NB4 (cell line): ENCODE measurements around the gene DOP1A.

Source experiments
- DNase-seq: peaks from one replicate; pipeline ENCODE4 v3.0.0; 2010; ENCODE audit warnings: low read depth
- H3K4me3 ChIP-seq: one replicate; pipeline ENCODE4 v1.5.1; 2011; ENCODE audit warnings: mild to moderate bottlenecking, low read depth, low read length, moderate library complexity
- MYC ChIP-seq: IDR thresholded peaks from 2 replicates; pipeline ENCODE4 v1.6.1; 2011; ENCODE audit warnings: low read depth, low read length
- POLR2A ChIP-seq: IDR thresholded peaks from 2 replicates; pipeline ENCODE4 v1.6.1; 2011; ENCODE audit warnings: mild to moderate bottlenecking; ENCODE audit not compliant: insufficient read length; ENCODE audit errors: extremely low read depth
- TF ChIP-seq, protein P1 (sequence below): IDR thresholded peaks from one replicate; pipeline ENCODE4 v1.5.1; 2012; ENCODE audit warnings: low read depth, low read length
- TF ChIP-seq, protein P2 (sequence below): IDR thresholded peaks from 2 replicates; pipeline ENCODE4 v1.6.1; 2011; ENCODE audit warnings: low read depth, low read length

DOP1A gene

DNA sequence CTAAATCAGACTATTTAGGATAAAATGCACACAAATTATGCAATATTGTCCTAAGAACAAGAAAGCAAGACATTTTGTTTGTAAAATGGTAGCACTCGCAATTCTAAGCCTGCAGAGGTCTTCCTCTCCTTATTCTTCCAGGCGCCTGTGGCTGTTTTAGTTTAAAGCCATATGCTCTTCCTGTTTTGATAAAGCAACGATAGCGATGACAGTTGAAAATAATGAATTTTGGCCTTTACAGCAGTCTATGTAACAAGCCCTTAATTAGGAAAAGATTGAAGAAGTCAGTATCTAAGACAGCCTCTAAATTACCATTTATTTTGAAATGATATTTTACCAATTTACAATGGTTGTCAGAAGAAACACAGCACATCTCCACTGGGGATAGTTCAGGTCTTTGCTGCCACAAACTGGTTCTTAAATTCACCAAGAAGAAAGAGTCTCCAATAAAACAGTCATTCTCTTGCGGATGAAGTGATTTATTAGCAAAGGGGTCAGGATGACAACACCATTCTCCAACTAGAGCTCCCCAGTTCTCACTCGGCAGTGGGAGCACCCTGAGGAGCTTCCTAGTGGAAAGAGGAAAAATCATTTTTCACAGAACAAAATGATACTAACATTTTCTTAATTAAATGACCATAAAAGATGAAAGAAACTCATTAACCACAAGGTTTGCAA lies 23.2 kb upstream of the DOP1A start:
- no peak overlapping the region for H3K4me3 ChIP-seq
- no peak for DNase-seq
- no peak for TF ChIP-seq POLR2A
- TF ChIP-seq MYC, result no peak
- TF ChIP-seq, protein P1, sequence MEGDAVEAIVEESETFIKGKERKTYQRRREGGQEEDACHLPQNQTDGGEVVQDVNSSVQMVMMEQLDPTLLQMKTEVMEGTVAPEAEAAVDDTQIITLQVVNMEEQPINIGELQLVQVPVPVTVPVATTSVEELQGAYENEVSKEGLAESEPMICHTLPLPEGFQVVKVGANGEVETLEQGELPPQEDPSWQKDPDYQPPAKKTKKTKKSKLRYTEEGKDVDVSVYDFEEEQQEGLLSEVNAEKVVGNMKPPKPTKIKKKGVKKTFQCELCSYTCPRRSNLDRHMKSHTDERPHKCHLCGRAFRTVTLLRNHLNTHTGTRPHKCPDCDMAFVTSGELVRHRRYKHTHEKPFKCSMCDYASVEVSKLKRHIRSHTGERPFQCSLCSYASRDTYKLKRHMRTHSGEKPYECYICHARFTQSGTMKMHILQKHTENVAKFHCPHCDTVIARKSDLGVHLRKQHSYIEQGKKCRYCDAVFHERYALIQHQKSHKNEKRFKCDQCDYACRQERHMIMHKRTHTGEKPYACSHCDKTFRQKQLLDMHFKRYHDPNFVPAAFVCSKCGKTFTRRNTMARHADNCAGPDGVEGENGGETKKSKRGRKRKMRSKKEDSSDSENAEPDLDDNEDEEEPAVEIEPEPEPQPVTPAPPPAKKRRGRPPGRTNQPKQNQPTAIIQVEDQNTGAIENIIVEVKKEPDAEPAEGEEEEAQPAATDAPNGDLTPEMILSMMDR, result no peak
- TF ChIP-seq, protein P2, sequence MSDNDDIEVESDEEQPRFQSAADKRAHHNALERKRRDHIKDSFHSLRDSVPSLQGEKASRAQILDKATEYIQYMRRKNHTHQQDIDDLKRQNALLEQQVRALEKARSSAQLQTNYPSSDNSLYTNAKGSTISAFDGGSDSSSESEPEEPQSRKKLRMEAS, result no peak

DNA sequence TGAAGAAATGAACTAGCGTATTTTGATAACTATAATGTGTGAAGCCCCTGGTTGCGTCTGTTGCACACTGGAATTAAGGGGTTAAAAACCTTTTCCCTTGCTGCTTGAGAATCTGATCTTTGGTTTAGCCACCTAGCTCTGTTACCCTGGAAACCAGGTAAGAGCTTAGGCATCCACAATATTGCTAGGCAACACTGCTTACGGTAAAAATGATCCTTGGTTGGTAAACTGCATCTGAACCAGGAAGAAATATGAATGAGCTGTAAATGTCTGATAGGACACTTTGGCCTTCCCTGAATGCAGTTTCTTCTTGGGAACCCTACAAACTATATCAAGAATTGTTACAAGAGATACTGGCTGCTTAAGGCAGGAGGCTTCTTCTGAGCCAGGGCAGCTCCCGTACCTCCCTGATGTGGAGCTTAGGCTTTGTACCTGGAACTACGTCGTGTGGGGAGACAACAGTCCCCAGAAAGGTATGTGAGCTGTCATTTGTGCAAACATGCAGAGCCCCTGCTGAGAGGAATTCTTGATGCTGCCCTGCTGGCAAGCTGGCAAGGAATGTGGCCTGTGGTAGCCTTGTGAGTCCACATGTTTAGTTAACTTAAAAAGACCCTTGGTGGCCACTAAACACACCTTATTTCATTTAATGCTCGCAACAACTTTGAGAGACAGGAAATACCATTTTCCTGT lies 20.3 kb upstream of the DOP1A start:
- TF ChIP-seq, protein P1, result no peak
- TF ChIP-seq POLR2A (no peak), MYC (no peak)
- TF ChIP-seq, protein P2, result no peak
- H3K4me3 ChIP-seq, result no peak overlapping the region
- no peak for DNase-seq

DNA sequence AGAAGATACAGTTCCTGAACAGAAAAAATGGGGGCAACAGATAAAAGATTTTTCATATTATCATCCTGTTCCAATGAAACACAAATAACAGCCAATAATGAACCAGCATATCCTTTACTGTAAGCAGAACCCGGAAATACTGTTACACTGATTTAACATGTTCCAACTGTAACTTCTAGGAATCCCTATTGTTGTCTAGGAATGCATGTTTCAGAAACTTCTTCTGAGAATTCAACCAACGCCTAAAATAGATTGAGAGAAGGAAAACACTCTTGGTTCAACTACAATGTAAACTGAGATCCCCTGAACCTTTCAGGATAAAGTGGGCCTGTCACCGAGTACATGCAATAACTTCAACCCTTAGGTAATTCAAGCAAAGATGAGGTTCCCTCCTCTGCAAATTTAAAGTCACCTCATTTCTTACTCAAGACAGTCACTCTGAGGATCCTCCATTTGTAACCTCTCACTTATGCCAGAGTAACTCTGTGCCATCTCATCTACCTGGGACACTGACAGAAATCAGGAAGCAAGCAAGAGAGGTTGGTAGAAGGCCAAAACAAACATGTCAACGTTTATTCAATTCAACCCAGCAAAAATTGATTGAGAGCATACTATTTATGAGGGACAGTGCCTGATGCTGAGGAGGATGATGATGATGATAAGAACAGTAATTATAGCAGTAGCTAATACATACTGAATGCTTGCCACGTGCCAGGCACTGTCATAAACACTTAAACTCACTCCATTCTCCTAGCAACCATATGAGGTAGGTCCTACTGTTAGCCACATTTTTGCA lies 15.9 kb upstream of the DOP1A start:
- no peak for DNase-seq
- TF ChIP-seq, protein P2, result no peak
- TF ChIP-seq, protein P1, result no peak
- TF ChIP-seq POLR2A (no peak), MYC (no peak)

DNA sequence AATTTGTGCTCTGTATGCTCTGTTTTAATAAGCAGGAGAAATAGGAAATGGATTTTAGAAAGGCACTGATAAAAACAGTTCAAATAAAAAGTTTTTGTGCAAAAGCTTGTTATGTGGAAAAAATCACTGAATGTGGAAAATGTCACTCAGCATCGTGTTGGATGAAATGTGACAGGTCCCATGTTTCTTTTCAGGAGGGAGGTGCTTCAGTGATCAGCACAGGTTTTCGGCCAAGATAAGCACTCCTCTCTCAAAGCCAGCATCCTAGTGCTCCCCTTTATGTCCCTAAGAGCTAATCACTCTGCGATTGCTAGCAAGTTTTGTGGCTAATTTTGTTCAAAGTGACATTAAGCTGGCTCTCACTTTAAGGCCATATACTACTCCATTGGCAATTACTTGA lies 13.8 kb upstream of the DOP1A start:
- H3K4me3 ChIP-seq, result no peak overlapping the region
- no peak for TF ChIP-seq MYC
- TF ChIP-seq, protein P2, result no peak
- TF ChIP-seq, protein P1, result no peak
- no peak for TF ChIP-seq POLR2A
- DNase-seq, result no peak

More for the DNA sequence above, 15.9 kb upstream of the DOP1A start:
- H3K4me3 ChIP-seq, result no peak overlapping the region

DNA sequence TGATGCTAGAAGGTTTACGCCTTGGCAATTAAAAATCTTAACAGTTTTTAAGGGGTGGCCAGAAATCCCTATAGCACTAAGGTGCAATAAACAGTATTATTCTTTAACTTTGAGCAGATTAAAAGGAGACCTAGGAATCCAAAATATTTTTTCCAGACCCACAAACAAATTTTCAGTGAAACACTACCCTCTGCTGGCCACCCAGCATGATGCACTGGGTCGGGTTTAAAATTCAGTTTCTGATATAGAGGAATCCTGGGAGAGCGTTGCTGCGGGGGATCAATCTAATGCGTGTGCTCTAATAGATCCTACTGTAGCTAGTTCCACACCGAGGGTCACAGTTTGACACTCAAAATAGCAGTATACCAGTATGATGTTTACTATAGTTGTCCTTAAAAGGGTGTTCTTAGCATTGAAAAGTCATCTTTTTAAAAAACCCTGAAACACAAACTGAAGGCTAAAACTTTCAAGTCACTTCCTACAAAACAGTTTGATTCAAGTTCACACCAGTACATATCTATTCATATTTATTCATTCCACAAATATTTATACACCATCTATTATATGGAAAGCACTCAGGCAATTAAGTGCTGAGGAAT lies 12.0 kb upstream of the DOP1A start:
- DNase-seq, result peak; percentile 54
- TF ChIP-seq, protein P1, result peak; percentile 85
- TF ChIP-seq MYC, result no peak
- no peak overlapping the region for H3K4me3 ChIP-seq
